GM12891 (cell line): ENCODE measurements around the gene DNER.

Experiments
- DNase-seq: peaks from one replicate; pipeline ENCODE4 v3.0.0; 2011; ENCODE audit warnings: low spot score; ENCODE audit not compliant: insufficient read length
- FAIRE-seq: peaks from 2 replicates; lab custom pipeline; 2011; peaks lifted over from hg19 to GRCh38; lab: Jason Lieb, UNC
- PAX5 ChIP-seq: IDR thresholded peaks from 2 replicates; pipeline ENCODE4 v1.6.1; 2011; ENCODE audit warnings: low read length, moderate library complexity, mild to moderate bottlenecking; ENCODE audit not compliant: insufficient read depth, severe bottlenecking
- POLR2A ChIP-seq: IDR thresholded peaks from 2 replicates; pipeline ENCODE4 v1.6.1; 2011; ENCODE audit warnings: low read depth, low read length, control low read depth
- POLR2AphosphoS5 ChIP-seq: IDR thresholded peaks from 2 replicates; pipeline ENCODE4 v1.6.1; 2011; ENCODE audit warnings: low read depth, low read length, control low read depth
- POU2F2 ChIP-seq: IDR thresholded peaks from 2 replicates; pipeline ENCODE4 v1.6.1; 2011; ENCODE audit warnings: low read depth, mild to moderate bottlenecking, control low read depth, low read length, moderate library complexity
- SPI1 ChIP-seq: IDR thresholded peaks from 2 replicates; pipeline ENCODE4 v1.6.1; 2011; ENCODE audit warnings: low read depth, low read length, control low read depth
- TAF1 ChIP-seq: IDR thresholded peaks from 2 replicates; pipeline ENCODE4 v1.6.1; 2011; ENCODE audit warnings: low read depth, low read length, control low read depth

DNER gene

GRCh38 chr2:229582151-229582550 lies 132.2 kb downstream of the DNER start:
- DNase-seq (no peak), FAIRE-seq (no peak)
- TF ChIP-seq POLR2A (no peak), SPI1 (no peak), POLR2AphosphoS5 (no peak), POU2F2 (no peak), PAX5 (no peak), TAF1 (no peak)

GRCh38 chr2:229578052-229578846 lies 136.1 kb downstream of the DNER start:
- DNase-seq = no peak
- no peak for FAIRE-seq
- no peak for TF ChIP-seq TAF1
- no peak for TF ChIP-seq SPI1
- TF ChIP-seq PAX5 = no peak
- no peak for TF ChIP-seq POU2F2
- TF ChIP-seq POLR2A = no peak
- no peak for TF ChIP-seq POLR2AphosphoS5

GRCh38 chr2:229575569-229576315 lies 138.6 kb downstream of the DNER start:
- DNase-seq (no peak), FAIRE-seq (no peak)
- TF ChIP-seq POLR2AphosphoS5 (no peak), POLR2A (no peak), SPI1 (no peak), TAF1 (no peak), POU2F2 (no peak), PAX5 (no peak)

- FAIRE-seq = no peak
- TF ChIP-seq PAX5 = no peak
- TF ChIP-seq TAF1 = no peak
- TF ChIP-seq SPI1 = no peak
- TF ChIP-seq POLR2AphosphoS5 = no peak
- TF ChIP-seq POLR2A = no peak
- TF ChIP-seq POU2F2 = no peak
- no peak for DNase-seq
Measured at GRCh38 chr2:229572507-229573271, 141.7 kb downstream of the DNER start.

GRCh38 chr2:229571243-229571642 lies 143.1 kb downstream of the DNER start:
- DNase-seq (no peak), FAIRE-seq (no peak)
- no peak for TF ChIP-seq POLR2A
- TF ChIP-seq PAX5 = no peak
- TF ChIP-seq SPI1 = no peak
- TF ChIP-seq POLR2AphosphoS5 = no peak
- no peak for TF ChIP-seq POU2F2
- no peak for TF ChIP-seq TAF1

- TF ChIP-seq POLR2A (no peak), SPI1 (no peak), POU2F2 (no peak), TAF1 (no peak), PAX5 (no peak), POLR2AphosphoS5 (no peak)
- FAIRE-seq (no peak), DNase-seq (no peak)
Measured at GRCh38 chr2:229566370-229566769, 148.0 kb downstream of the DNER start.

- FAIRE-seq (no peak), DNase-seq (no peak)
- TF ChIP-seq POLR2AphosphoS5 (no peak), PAX5 (no peak), POU2F2 (no peak), SPI1 (no peak), TAF1 (no peak), POLR2A (no peak)
Measured at GRCh38 chr2:229564300-229564907, 150.0 kb downstream of the DNER start.

- FAIRE-seq (no peak), DNase-seq (no peak)
- TF ChIP-seq POLR2AphosphoS5 (no peak), TAF1 (no peak), POU2F2 (no peak)
Measured at GRCh38 chr2:229563388-229563787, 151.0 kb downstream of the DNER start.

- no peak for DNase-seq
- FAIRE-seq = no peak
- TF ChIP-seq POLR2AphosphoS5 = no peak
Measured at GRCh38 chr2:229562472-229563127, 151.8 kb downstream of the DNER start.
